Testis (tissue), 2 donors: ENCODE results near the gene DDA1.

Experiments
- CTCF ChIP-seq, 3 experiments: fragments of 450-650 bp in 2 of 3; fragments of 200-600 bp in 1 of 3; sonication (generic) in 1 of 3; IDR thresholded peaks; one replicate each; pipeline ENCODE4 v1.5.1; 2016 to 2019; ENCODE audit warnings: antibody characterized with exemption in 3 of 3, mild to moderate bottlenecking in 2 of 3, moderate library complexity in 1 of 3
- POLR2A ChIP-seq: fragments of 450-650 bp; IDR thresholded peaks from one replicate; pipeline ENCODE4 v1.6.1; 2017; ENCODE audit warnings: antibody characterized with exemption, mild to moderate bottlenecking, moderate library complexity

GRCh38 chr19:17286752-17287151, 22.6 kb upstream of the DDA1 start:
- TF ChIP-seq CTCF (IDR thresholded peaks at IDR 0.05) (no peak), POLR2A (no peak)
